Endometrial microvascular endothelial cells (primary cell): Measurements from ENCODE around the gene FKBP1A. TPM values are rescaled to one million over a fixed set of nuclear protein-coding genes. Genes with fewer than 3 reads are reported as not detected.

ENCODE experiments used
- in situ Hi-C: cut with HindIII; loops from 2 replicates; pipeline ENCODE4 v1.10.0; 2017; ENCODE audit warnings: low sequenced_read_pairs, low pct_unique_long_range_greater_than_20kb; ENCODE audit errors: inconsistent ontology term
- total RNA-seq: library from RNA; depleted of rRNA; stranded (reverse); fragments of >200 nt; gene quantifications from one replicate; pipeline ENCODE4 v1.2.3, GENCODE V29; 2015; ENCODE audit errors: inconsistent ontology term

FKBP1A gene
- total RNA-seq, 1 donor from 2014 or later = 511 TPM

GRCh38 chr20:1341561-1342265 lies 51.1 kb downstream of the FKBP1A start:
- in situ Hi-C loops = no loop called here

GRCh38 chr20:1338801-1339200 lies 54.1 kb downstream of the FKBP1A start:
- in situ Hi-C loops = no loop called here

- in situ Hi-C loops = no loop called here
Measured at GRCh38 chr20:1338096-1338495, 54.8 kb downstream of the FKBP1A start.

GRCh38 chr20:1337441-1337840 lies 55.4 kb downstream of the FKBP1A start:
- in situ Hi-C loops = no loop called here

- in situ Hi-C loops = no loop called here
Measured at GRCh38 chr20:1336699-1337367, 56.0 kb downstream of the FKBP1A start.

GRCh38 chr20:1335961-1336698 lies 56.7 kb downstream of the FKBP1A start:
- in situ Hi-C loops = no loop called here

GRCh38 chr20:1334761-1335160 lies 58.1 kb downstream of the FKBP1A start:
- in situ Hi-C loops = no loop called here

GRCh38 chr20:1334370-1334731 lies 58.5 kb downstream of the FKBP1A start:
- in situ Hi-C loops = no loop called here

- in situ Hi-C loops = no loop called here
Measured at GRCh38 chr20:1333462-1334369, 59.1 kb downstream of the FKBP1A start.

- in situ Hi-C loops = no loop called here
Measured at GRCh38 chr20:1332749-1333300, 60.0 kb downstream of the FKBP1A start.

GRCh38 chr20:1331801-1332453 lies 60.9 kb downstream of the FKBP1A start:
- in situ Hi-C loops = no loop called here

- in situ Hi-C loops = no loop called here
Measured at GRCh38 chr20:1331101-1331500, 61.8 kb downstream of the FKBP1A start.

- in situ Hi-C loops = no loop called here
Measured at GRCh38 chr20:1330075-1330830, 62.6 kb downstream of the FKBP1A start.

GRCh38 chr20:1328680-1329330 lies 64.0 kb downstream of the FKBP1A start, which contains the start of gene SDCBP2:
TSS of gene SDCBP2 (minus strand) at chr20:1329139. CDS start at chr20:1320416, 8,723 bp downstream.
- in situ Hi-C loops = loop anchor here (10.0 kb wide), 2 partner anchors 66 to 106 kb away; partner anchors contain the start of gene FKBP1A

- in situ Hi-C loops = loop anchor here (10.0 kb wide), 2 partner anchors 67 to 107 kb away; partner anchors contain the start of gene FKBP1A
Measured at GRCh38 chr20:1327827-1328679, 64.8 kb downstream of the FKBP1A start.

- in situ Hi-C loops = loop anchor here (10.0 kb wide), 2 partner anchors 68 to 108 kb away; partner anchors contain the start of gene FKBP1A
Measured at GRCh38 chr20:1327241-1327653, 65.6 kb downstream of the FKBP1A start.
